ENCODE measurements around the gene NOTCH2. TPM values are rescaled to one million over a fixed set of nuclear protein-coding genes. Genes with fewer than 3 reads are reported as not detected.

Gene NOTCH2
- total RNA-seq, 5 donors from 2014 or later (not counting 1 experiment from before 2014, with no cell fraction given), result 66.4 to 88.5 (median 77.8) TPM

GRCh38 chr1:119968601-119969000 lies 100.9 kb downstream of the NOTCH2 start:
- H3K4me3 ChIP-seq (ENCODE audit: control insufficient read depth in 1 of 2, extremely low read depth in 1 of 2, low read length in 1 of 2), result no peak overlapping the region
- Mint-ChIP-seq H3K36me3 (peaks cover 62% of the 10 kb centered on the region), H3K9me3 (no peaks in the 10 kb centered on the region), H3K27me3 (no peaks in the 10 kb centered on the region), H3K4me1 (peaks cover 4 to 11% (median 7%) of the 10 kb centered on the region in 3 donors), H3K4me3 (no peak overlapping the region), H3K27ac (peak overlapping the region; percentile 21 to 68)
- H3K4me1 ChIP-seq (ENCODE audit: control insufficient read depth in 1 of 2, extremely low read depth in 1 of 2, insufficient read depth in 2 of 2, low read length in 2 of 2), result no peaks in the 10 kb centered on the region
- H3K27ac ChIP-seq (ENCODE audit: low read length), result no peak overlapping the region
- ChIA-PET POLR2A (no interaction called here), CTCF (interaction anchor here (1.0 to 1.6 kb wide), 5 partner anchors 8 to 19 kb away, joined by 3 to 4 read pairs (median 3); no protein-coding TSS in a partner anchor)
- WGBS (ENCODE audit: insufficient coverage), result no CpG with 5 or more reads among the region's 1 CpG
- no peaks in the 10 kb centered on the region for H3K27me3 ChIP-seq (replicated peaks in 1 of 2; ENCODE audit: control insufficient read depth in 2 of 2, extremely low read depth in 1 of 2, insufficient read depth in 2 of 2, low read length in 1 of 2)
- peaks cover 3 to 45% of the 10 kb centered on the region in 2 donors for H3K36me3 ChIP-seq (ENCODE audit: control insufficient read depth in 2 of 2, extremely low read depth in 1 of 2, insufficient read depth in 1 of 2, low read length in 1 of 2)
- ATAC-seq (replicated peaks in 1 of 4), result no peak
- no peak for DNase-seq
- H3K9me3 ChIP-seq, result no peaks in the 10 kb centered on the region

GRCh38 chr1:119968068-119968492 lies 101.4 kb downstream of the NOTCH2 start:
- no CpG with 5 or more reads among the region's 1 CpG for WGBS (ENCODE audit: insufficient coverage)

GRCh38 chr1:119966681-119967080 lies 102.8 kb downstream of the NOTCH2 start:
- no peak overlapping the region for H3K4me3 ChIP-seq (ENCODE audit: control insufficient read depth in 1 of 2, extremely low read depth in 1 of 2, low read length in 1 of 2)
- no peak for DNase-seq
- Mint-ChIP-seq H3K27me3 (no peaks in the 10 kb centered on the region), H3K27ac (no peak overlapping the region), H3K4me3 (no peak overlapping the region), H3K4me1 (peaks cover 6 to 9% (median 7%) of the 10 kb centered on the region in 3 donors), H3K9me3 (no peaks in the 10 kb centered on the region), H3K36me3 (peaks cover 69% of the 10 kb centered on the region)
- ATAC-seq (replicated peaks in 1 of 4), result no peak
- H3K4me1 ChIP-seq (ENCODE audit: control insufficient read depth in 1 of 2, extremely low read depth in 1 of 2, insufficient read depth in 2 of 2, low read length in 2 of 2), result no peaks in the 10 kb centered on the region
- WGBS (ENCODE audit: insufficient coverage), result 100% methylated on average over 1 of the region's 2 CpGs
- POLR2A ChIA-PET, result interaction anchor here in 1 of 2 donors (1.0 kb wide), 1 partner anchor 18 kb away, joined by 3 read pairs; no protein-coding TSS in a partner anchor
- H3K9me3 ChIP-seq, result no peaks in the 10 kb centered on the region
- peaks cover 13 to 62% of the 10 kb centered on the region in 2 donors for H3K36me3 ChIP-seq (ENCODE audit: control insufficient read depth in 2 of 2, extremely low read depth in 1 of 2, insufficient read depth in 1 of 2, low read length in 1 of 2)
- no peaks in the 10 kb centered on the region for H3K27me3 ChIP-seq (replicated peaks in 1 of 2; ENCODE audit: control insufficient read depth in 2 of 2, extremely low read depth in 1 of 2, insufficient read depth in 2 of 2, low read length in 1 of 2)
- CTCF ChIA-PET, result interaction anchor here in 1 of 2 donors (1.3 to 1.6 kb wide), 2 partner anchors 18 to 20 kb away, joined by 4 to 5 read pairs; no protein-coding TSS in a partner anchor
- H3K27ac ChIP-seq (ENCODE audit: low read length), result no peak overlapping the region

More at GRCh38 chr1:119968068-119968492, 101.4 kb downstream of the NOTCH2 start:
- Histone ChIP-seq H3K27ac (ENCODE audit: low read length) (no peak overlapping the region), H3K9me3 (no peaks in the 10 kb centered on the region), H3K36me3 (ENCODE audit: control insufficient read depth in 2 of 2, extremely low read depth in 1 of 2, insufficient read depth in 1 of 2, low read length in 1 of 2) (peaks cover 6 to 50% of the 10 kb centered on the region in 2 donors), H3K4me3 (ENCODE audit: control insufficient read depth in 1 of 2, extremely low read depth in 1 of 2, low read length in 1 of 2) (no peak overlapping the region), H3K27me3 (replicated peaks in 1 of 2; ENCODE audit: control insufficient read depth in 2 of 2, extremely low read depth in 1 of 2, insufficient read depth in 2 of 2, low read length in 1 of 2) (no peaks in the 10 kb centered on the region), H3K4me1 (ENCODE audit: control insufficient read depth in 1 of 2, extremely low read depth in 1 of 2, insufficient read depth in 2 of 2, low read length in 2 of 2) (no peaks in the 10 kb centered on the region)
- peaks cover 61% of the 10 kb centered on the region for H3K36me3 Mint-ChIP-seq
- H3K27ac Mint-ChIP-seq, result peak overlapping the region; percentile 8 to 53
- peak; percentile 81 to 83 (median 82) for ATAC-seq (replicated peaks in 1 of 4)
- H3K9me3 Mint-ChIP-seq, result no peaks in the 10 kb centered on the region
- peak; percentile 37 to 78 (median 67) for DNase-seq
- no peak overlapping the region for H3K4me3 Mint-ChIP-seq
- CTCF ChIA-PET, result interaction anchor here (1.0 to 1.6 kb wide), 6 partner anchors 8 to 20 kb away, joined by 3 to 5 read pairs (median 4); no protein-coding TSS in a partner anchor
- POLR2A ChIA-PET, result no interaction called here
- H3K27me3 Mint-ChIP-seq, result no peaks in the 10 kb centered on the region
- H3K4me1 Mint-ChIP-seq, result peaks cover 4 to 11% (median 7%) of the 10 kb centered on the region in 3 donors

- Histone ChIP-seq H3K36me3 (ENCODE audit: control insufficient read depth in 2 of 2, extremely low read depth in 1 of 2, insufficient read depth in 1 of 2, low read length in 1 of 2) (peaks cover 16 to 62% of the 10 kb centered on the region in 2 donors), H3K27me3 (replicated peaks in 1 of 2; ENCODE audit: control insufficient read depth in 2 of 2, extremely low read depth in 1 of 2, insufficient read depth in 2 of 2, low read length in 1 of 2) (no peaks in the 10 kb centered on the region), H3K4me3 (ENCODE audit: control insufficient read depth in 1 of 2, extremely low read depth in 1 of 2, low read length in 1 of 2) (no peak overlapping the region), H3K27ac (ENCODE audit: low read length) (no peak overlapping the region), H3K4me1 (ENCODE audit: control insufficient read depth in 1 of 2, extremely low read depth in 1 of 2, insufficient read depth in 2 of 2, low read length in 2 of 2) (no peaks in the 10 kb centered on the region), H3K9me3 (no peaks in the 10 kb centered on the region)
- ChIA-PET CTCF (no interaction called here), POLR2A (no interaction called here)
- H3K36me3 Mint-ChIP-seq, result peaks cover 64% of the 10 kb centered on the region
- peak overlapping the region in 1 of 2 donors; percentile 4 for H3K27ac Mint-ChIP-seq
- 100% methylated on average over 1 of the region's 4 CpGs for WGBS (ENCODE audit: insufficient coverage)
- DNase-seq (no peak), ATAC-seq (replicated peaks in 1 of 4) (no peak)
- H3K4me1 Mint-ChIP-seq, result peaks cover 4 to 7% (median 6%) of the 10 kb centered on the region in 3 donors
- no peaks in the 10 kb centered on the region for H3K9me3 Mint-ChIP-seq
- H3K27me3 Mint-ChIP-seq, result no peaks in the 10 kb centered on the region
- H3K4me3 Mint-ChIP-seq, result no peak overlapping the region
Measured at GRCh38 chr1:119966020-119966419, 103.4 kb downstream of the NOTCH2 start.

DNA sequence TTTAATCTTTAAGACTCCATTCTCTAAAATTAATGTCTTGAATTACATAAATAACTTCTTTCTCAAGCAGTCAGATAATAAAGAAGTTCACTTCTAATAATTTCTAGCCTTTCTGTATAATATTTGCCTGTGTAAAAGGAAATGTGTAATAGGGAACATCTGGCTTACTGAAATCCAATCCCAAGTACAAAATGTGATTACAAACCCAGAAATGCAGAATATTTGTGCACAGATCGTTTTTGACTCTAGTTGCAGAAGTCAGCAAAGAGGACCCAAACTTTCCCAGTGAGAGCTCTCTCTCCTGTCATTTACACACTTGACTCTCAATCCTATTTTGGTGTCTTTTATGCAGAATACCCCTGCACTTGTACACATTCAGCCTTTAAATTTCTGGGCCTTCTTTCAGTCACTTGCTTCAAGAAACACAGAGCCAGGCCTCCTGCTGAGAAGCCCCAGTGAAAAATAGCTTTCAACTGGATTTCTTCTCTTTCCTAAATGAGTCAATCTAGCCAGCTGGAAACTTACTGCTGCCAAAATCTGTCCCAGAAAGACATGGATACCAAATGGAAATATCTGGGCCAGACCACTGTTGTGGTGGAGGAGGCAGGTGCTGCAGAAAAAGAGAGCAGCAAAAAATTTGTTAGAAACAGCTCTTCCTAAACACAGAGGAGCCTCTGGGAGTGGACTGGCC lies 104.6 kb downstream of the NOTCH2 start:
- POLR2A ChIA-PET, result no interaction called here
- DNase-seq (no peak), ATAC-seq (replicated peaks in 1 of 4) (no peak)
- no peak overlapping the region for H3K4me3 ChIP-seq (ENCODE audit: control insufficient read depth in 1 of 2, extremely low read depth in 1 of 2, low read length in 1 of 2)
- no peak overlapping the region for H3K4me3 Mint-ChIP-seq
- peaks cover 4 to 7% (median 6%) of the 10 kb centered on the region in 3 donors for H3K4me1 Mint-ChIP-seq
- no peaks in the 10 kb centered on the region for H3K9me3 Mint-ChIP-seq
- peaks cover 59% of the 10 kb centered on the region for H3K36me3 Mint-ChIP-seq
- no peaks in the 10 kb centered on the region for H3K9me3 ChIP-seq
- H3K27me3 ChIP-seq (replicated peaks in 1 of 2; ENCODE audit: control insufficient read depth in 2 of 2, extremely low read depth in 1 of 2, insufficient read depth in 2 of 2, low read length in 1 of 2), result no peaks in the 10 kb centered on the region
- H3K36me3 ChIP-seq (ENCODE audit: control insufficient read depth in 2 of 2, extremely low read depth in 1 of 2, insufficient read depth in 1 of 2, low read length in 1 of 2), result peaks cover 18 to 63% of the 10 kb centered on the region in 2 donors
- H3K27me3 Mint-ChIP-seq, result no peaks in the 10 kb centered on the region
- no peaks in the 10 kb centered on the region for H3K4me1 ChIP-seq (ENCODE audit: control insufficient read depth in 1 of 2, extremely low read depth in 1 of 2, insufficient read depth in 2 of 2, low read length in 2 of 2)
- H3K27ac Mint-ChIP-seq, result no peak overlapping the region
- WGBS (ENCODE audit: insufficient coverage), result 100% methylated on average over 1 of the region's 1 CpG
- CTCF ChIA-PET, result no interaction called here
- no peak overlapping the region for H3K27ac ChIP-seq (ENCODE audit: low read length)

GRCh38 chr1:119962296-119962968 lies 107.0 kb downstream of the NOTCH2 start:
- Histone ChIP-seq H3K4me3 (ENCODE audit: control insufficient read depth in 1 of 2, extremely low read depth in 1 of 2, low read length in 1 of 2) (no peak overlapping the region), H3K36me3 (ENCODE audit: control insufficient read depth in 2 of 2, extremely low read depth in 1 of 2, insufficient read depth in 1 of 2, low read length in 1 of 2) (peaks cover 18 to 73% of the 10 kb centered on the region in 2 donors), H3K9me3 (no peaks in the 10 kb centered on the region), H3K27me3 (replicated peaks in 1 of 2; ENCODE audit: control insufficient read depth in 2 of 2, extremely low read depth in 1 of 2, insufficient read depth in 2 of 2, low read length in 1 of 2) (no peaks in the 10 kb centered on the region), H3K4me1 (ENCODE audit: control insufficient read depth in 1 of 2, extremely low read depth in 1 of 2, insufficient read depth in 2 of 2, low read length in 2 of 2) (no peaks in the 10 kb centered on the region), H3K27ac (ENCODE audit: low read length) (no peak overlapping the region)
- 100% methylated on average over 1 of the region's 5 CpGs for WGBS (ENCODE audit: insufficient coverage)
- ATAC-seq (replicated peaks in 1 of 4) (no peak), DNase-seq (no peak)
- Mint-ChIP-seq H3K27ac (no peak overlapping the region), H3K4me3 (no peak overlapping the region), H3K4me1 (peaks cover 0 to 2% (median 0%) of the 10 kb centered on the region in 3 donors), H3K9me3 (no peaks in the 10 kb centered on the region), H3K36me3 (peaks cover 58% of the 10 kb centered on the region), H3K27me3 (no peaks in the 10 kb centered on the region)
- POLR2A ChIA-PET, result no interaction called here
- CTCF ChIA-PET, result no interaction called here
